Measurements from ENCODE around the gene LFNG.

Gene LFNG

GRCh38 chr7:2514473-2515423 lies 4.8 kb upstream of the LFNG start:
- no peak overlapping the region for H3K27ac ChIP-seq (ENCODE audit: low read depth, low read length)
- no peak overlapping the region for H3K4me3 ChIP-seq (ENCODE audit: low read length)
- H3K79me2 ChIP-seq (ENCODE audit: control insufficient read depth, low read length), result no peaks in the 10 kb centered on the region
- no peaks in the 10 kb centered on the region for H4K20me1 ChIP-seq (ENCODE audit: control insufficient read depth, insufficient read depth, low read depth, low read length)
- peaks cover 21% of the 10 kb centered on the region for H3K27me3 ChIP-seq (ENCODE audit: control insufficient read depth, low read length)
- no peaks in the 10 kb centered on the region for H3K36me3 ChIP-seq (ENCODE audit: control insufficient read depth, low read length)
- TF ChIP-seq CTCF (IDR thresholded peaks at IDR 0.05; ENCODE audit: low read depth, low read length, poor library complexity, severe bottlenecking) (no peak), EZH2phosphoT487 (IDR thresholded peaks at IDR 0.05; ENCODE audit: borderline replicate concordance, low read length) (no peak)
- H3K9me2 ChIP-seq (replicated peaks; ENCODE audit: control insufficient read depth, low read length), result no peaks in the 10 kb centered on the region
- H3K4me1 ChIP-seq (ENCODE audit: control insufficient read depth, low read length), result peaks cover 48% of the 10 kb centered on the region
- H3K9me3 ChIP-seq (ENCODE audit: control insufficient read depth, insufficient read depth, low read length), result no peaks in the 10 kb centered on the region
- H3F3A ChIP-seq (ENCODE audit: control insufficient read depth, insufficient read depth), result no peaks in the 10 kb centered on the region
- no peak overlapping the region for H3K4me2 ChIP-seq (ENCODE audit: low read length)

GRCh38 chr7:2515424-2516193 lies 4.0 kb upstream of the LFNG start:
- Histone ChIP-seq H3K27me3 (ENCODE audit: control insufficient read depth, low read length) (peaks cover 28% of the 10 kb centered on the region), H3K36me3 (ENCODE audit: control insufficient read depth, low read length) (no peaks in the 10 kb centered on the region), H3F3A (ENCODE audit: control insufficient read depth, insufficient read depth) (no peaks in the 10 kb centered on the region; the same call in 1 of the 2 replicates), H4K20me1 (ENCODE audit: control insufficient read depth, insufficient read depth, low read depth, low read length) (no peaks in the 10 kb centered on the region), H3K4me2 (ENCODE audit: low read length) (no peak overlapping the region), H3K27ac (ENCODE audit: low read depth, low read length) (no peak overlapping the region), H3K4me3 (ENCODE audit: low read length) (no peak overlapping the region), H3K79me2 (ENCODE audit: control insufficient read depth, low read length) (no peaks in the 10 kb centered on the region), H3K9me2 (replicated peaks; ENCODE audit: control insufficient read depth, low read length) (no peaks in the 10 kb centered on the region), H3K9me3 (ENCODE audit: control insufficient read depth, insufficient read depth, low read length) (no peaks in the 10 kb centered on the region), H3K4me1 (ENCODE audit: control insufficient read depth, low read length) (peaks cover 46% of the 10 kb centered on the region)
- TF ChIP-seq EZH2phosphoT487 (IDR thresholded peaks at IDR 0.05; ENCODE audit: borderline replicate concordance, low read length) (no peak), CTCF (IDR thresholded peaks at IDR 0.05; ENCODE audit: low read depth, low read length, poor library complexity, severe bottlenecking) (no peak)

- Histone ChIP-seq H3K27ac (ENCODE audit: low read depth, low read length) (no peak overlapping the region), H3K27me3 (ENCODE audit: control insufficient read depth, low read length) (peaks cover 33% of the 10 kb centered on the region), H3K4me2 (ENCODE audit: low read length) (no peak overlapping the region), H3K36me3 (ENCODE audit: control insufficient read depth, low read length) (no peaks in the 10 kb centered on the region), H3K9me2 (replicated peaks; ENCODE audit: control insufficient read depth, low read length) (no peaks in the 10 kb centered on the region), H3K4me1 (ENCODE audit: control insufficient read depth, low read length) (peaks cover 43% of the 10 kb centered on the region), H4K20me1 (ENCODE audit: control insufficient read depth, insufficient read depth, low read depth, low read length) (no peaks in the 10 kb centered on the region), H3K4me3 (ENCODE audit: low read length) (no peak overlapping the region), H3F3A (ENCODE audit: control insufficient read depth, insufficient read depth) (no peaks in the 10 kb centered on the region; the same call in 1 of the 2 replicates), H3K79me2 (ENCODE audit: control insufficient read depth, low read length) (no peaks in the 10 kb centered on the region), H3K9me3 (ENCODE audit: control insufficient read depth, insufficient read depth, low read length) (no peaks in the 10 kb centered on the region)
- TF ChIP-seq CTCF (IDR thresholded peaks at IDR 0.05; ENCODE audit: low read depth, low read length, poor library complexity, severe bottlenecking) (no peak), EZH2phosphoT487 (IDR thresholded peaks at IDR 0.05; ENCODE audit: borderline replicate concordance, low read length) (no peak)
These were observed 3.4 kb upstream of the LFNG start for GRCh38 chr7:2516194-2516555.
